Activated gamma-delta T cell treated with anti-CD3 and anti-CD28 coated beads, Interleukin-2, amount 50 U/mL, for 16 hours (primary cell): ENCODE results near the gene GUCY2C.
"Not testable (repeated sequence)": the region's sequence is repeated elsewhere in the genome, so short reads cannot be mapped to it uniquely, and the experiment has no call there.

Experiments
- DNase-seq: peaks from one replicate; pipeline ENCODE4 v3.0.0-alpha.2; 2020; ENCODE audit warnings: low read depth

Gene GUCY2C

DNA sequence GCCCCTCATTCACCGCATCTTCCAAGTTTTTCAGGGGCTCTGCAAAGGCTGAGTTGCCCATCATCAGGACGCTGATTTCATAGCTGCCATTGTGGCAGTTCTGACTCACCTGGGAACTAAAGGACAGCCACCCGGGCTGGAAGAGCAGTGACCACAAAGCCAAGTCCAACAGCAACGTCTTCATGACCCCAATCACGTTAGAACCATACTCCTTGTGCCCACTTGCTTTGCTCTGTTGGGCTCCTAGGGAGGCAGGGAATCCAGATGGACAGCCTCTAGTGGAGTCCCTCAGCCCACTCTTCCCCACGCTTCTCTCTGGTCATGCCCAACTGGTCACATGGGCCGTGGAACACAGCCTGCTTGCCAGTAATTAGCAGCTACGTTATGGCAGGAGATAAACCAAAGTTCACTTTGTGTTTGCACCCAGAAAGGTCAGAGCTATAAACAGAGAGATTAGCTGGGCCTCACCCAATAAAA is at the start of gene GUCY2C:
Gene GUCY2C (minus strand): TSS at position 335 of the 477 bp plus-strand sequence. CDS start 151 bp downstream, at position 184.
- DNase-seq, result no peak

DNA sequence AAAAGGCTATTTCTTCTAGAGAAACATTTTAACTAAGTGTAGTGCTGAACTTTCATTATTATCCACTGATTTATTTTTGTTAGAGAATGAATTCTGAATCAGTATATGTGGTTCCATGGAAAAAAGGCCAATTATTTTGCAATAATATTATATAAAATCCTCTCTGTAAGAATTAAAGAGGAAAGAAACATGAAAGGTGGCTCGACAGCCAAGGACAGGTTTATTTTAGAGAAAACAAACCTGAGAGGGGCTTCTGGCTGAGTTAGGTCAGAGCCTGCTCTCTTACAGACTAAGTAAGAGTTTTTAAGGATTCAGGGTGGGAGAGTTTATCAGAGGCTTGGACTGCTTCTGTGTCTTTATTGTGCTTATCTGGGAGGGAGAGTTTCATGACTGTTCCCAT is 46.7 kb upstream of the GUCY2C start:
- no peak for DNase-seq

DNA sequence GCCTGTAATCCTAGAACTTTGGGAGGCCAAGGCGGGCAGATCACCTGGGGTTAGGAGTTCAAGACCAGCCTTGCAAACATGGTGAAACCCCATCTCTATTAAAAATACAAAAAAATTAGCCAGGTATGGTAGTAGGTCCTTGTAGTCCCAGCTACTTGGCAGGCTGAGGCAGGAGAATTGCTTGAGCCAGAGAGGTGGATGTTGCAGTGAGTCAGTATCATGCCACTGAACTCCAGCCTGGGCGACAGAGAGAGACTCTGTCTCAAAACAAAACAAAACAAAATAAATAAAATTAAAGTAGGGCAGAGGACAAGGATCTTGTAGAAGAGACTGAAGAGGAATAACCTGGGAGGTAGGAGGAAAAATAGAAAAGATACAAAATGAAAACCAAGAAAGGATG is 45.5 kb upstream of the GUCY2C start:
- DNase-seq, result no peak

DNA sequence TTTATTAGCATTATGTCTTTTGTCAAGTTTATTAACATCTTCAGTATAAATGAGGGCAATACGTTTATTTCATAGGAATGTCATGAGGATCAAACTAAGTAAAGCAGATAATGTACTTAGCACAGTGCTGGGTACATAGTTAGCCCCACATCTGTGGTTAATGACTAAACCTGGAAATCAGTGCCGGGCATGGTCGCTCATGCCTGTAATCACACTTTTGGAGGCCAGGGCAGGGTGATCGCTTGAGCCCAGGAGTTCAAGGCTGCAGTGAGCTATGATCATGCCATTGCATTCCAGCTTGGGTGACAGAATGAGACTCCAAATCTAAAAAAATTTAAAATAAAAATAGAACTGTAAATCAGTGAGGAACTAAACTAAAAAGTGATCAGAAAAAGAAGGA is 44.8 kb upstream of the GUCY2C start:
- DNase-seq, result no peak

DNA sequence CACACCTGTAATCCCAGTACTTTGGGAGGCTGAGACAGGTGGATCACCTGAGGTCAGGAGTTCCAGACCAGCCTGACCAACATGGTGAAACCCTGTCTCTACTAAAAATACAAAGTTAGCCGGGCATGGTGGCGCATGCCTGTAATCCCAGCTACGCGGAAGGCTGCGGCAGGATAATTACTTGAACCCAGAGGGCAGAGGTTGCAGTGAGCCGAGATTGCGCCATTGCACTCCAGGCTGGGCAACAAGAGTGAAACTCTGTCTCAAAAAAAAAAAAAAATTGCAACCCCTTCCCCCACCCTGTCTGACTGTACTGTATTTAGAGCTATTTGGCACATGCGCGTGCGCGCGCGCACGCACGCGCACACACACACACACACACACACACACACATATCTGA is 40.0 kb upstream of the GUCY2C start:
- not testable (repeated sequence) for DNase-seq

DNA sequence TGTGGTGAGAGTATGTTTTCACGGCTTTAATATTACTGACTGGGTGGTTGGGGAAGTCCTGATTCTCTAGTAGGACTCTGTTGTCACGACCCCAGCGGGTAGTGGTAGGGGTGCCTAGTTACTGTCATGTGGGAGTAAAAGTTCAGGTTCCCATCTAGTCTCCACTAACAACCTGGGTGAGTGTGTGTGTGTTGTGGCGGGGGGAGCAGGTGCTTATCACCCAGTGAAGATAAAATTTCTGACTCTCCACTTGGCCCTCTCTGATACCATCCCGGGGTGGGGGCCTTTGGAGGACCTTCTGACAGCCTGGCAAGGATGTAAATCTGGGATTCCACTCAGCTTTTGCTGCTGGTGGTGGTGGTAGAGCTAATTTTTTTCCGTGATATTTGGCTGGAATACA is 35.4 kb upstream of the GUCY2C start:
- DNase-seq, result no peak

DNA sequence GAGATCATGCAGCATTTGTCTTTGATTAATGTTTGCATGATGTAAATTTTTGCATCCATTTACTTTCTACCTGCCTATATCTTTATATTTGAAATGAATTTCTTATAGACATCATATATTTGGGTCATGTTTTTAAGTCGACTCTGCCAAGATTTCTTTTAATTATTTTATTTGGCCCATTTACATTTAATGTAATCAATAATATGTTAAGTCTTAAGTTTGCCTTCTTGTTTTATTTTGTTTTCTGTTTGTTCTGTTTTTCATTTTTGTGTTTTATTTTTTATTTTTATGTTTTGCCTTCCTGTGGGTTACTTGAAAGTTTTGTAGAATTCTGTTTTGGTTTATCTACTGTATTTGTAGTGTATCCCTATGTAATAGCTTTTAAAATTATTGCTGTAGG is 33.2 kb upstream of the GUCY2C start:
- no peak for DNase-seq

DNA sequence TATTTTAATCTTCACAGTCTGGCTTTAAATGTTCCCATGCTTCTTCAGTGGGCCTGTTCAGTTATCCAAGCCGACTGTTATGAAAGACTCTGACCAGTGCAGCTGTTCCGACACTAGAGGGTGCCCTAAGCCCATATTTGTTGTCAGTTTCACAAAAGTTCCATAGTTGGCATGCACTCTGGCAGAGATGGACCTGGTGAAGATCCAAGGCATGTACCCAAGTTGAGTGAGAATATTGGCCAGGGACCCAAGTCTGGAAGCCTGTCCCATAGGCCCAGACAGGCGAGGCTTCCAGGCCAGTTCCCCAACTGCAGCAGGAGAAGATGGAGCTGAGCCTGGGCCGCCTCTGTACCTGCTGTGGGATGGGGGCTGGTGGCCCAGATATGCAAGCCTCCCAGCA is 27.4 kb upstream of the GUCY2C start:
- peak; percentile 22 for DNase-seq

DNA sequence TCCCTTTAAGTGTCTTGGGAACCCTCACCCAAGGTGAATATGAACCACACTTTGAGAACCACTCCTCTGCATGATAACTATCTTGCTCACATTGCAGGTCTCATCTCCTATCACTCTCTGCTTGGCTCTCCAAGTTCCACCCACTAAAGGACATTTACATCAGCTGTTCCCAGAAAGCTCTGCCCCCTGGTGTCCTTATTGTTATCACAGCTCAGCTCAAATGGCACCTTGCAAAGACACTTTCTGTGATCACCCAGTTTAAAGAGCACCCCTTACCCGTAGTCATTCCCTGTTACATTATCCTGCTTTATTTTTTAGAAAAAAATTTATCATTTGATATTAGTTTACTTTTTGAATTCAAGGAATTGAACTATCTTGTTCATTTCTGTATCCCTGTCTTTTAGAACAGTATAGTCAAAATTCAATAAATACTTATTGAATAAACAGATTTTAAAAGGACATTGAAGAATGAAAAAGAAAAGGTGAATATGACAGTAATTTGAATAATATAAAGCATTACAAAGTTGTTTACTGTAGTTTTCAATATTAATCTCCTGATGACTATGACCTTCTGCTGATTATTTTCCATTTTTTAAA is 20.5 kb upstream of the GUCY2C start:
- peak; percentile 22 for DNase-seq

DNA sequence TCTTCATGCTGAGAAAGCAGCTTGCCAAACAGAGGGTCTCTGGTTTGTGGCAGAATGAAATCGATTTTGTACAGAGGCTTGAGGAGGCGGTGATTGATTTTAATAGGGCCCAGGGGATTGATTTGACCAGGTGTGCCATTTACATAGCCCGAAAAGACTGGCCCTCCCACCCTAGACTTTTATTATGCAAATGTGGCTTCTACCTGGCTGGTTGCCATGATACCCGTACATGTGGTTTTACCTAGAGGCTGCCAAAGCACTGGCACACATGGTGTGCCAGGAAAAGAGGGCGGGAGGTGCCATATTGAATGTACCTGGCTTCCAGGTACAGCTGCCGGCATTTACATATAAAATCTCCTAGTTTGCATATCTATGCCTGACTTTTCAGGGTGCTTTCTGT is 18.0 kb upstream of the GUCY2C start:
- no peak for DNase-seq

DNA sequence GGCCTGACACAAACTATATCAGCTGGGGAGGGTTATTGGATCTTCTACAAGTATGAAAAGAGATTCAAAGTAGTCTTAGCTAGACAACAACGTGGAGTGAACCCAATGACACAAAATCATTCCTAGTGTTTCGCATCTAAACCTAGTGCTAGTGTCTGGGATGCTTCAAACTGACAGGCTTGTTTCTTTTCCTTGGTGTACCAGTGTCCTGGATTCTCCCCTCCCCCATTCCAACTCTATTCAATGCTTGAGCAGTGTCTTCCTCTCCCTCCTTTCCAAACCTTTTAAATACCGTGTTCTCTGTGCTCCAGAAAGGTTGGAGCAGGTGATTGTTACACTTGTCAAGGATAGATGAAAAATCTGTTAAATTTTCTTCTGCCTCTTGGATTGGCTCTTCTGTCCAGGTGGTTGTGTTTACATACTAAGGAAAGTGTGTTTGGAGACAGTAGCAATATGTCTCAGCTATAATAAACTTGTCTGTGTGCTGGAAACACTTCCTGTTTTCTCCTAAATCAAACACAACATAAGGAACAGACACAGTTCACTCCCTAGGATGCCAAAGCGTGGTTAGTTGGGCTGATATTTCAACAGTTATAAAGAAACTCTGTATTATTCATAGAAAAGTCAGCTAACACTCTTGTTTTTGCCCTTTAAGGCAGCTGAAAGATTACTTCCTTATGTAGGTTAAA is 14.4 kb upstream of the GUCY2C start:
- no peak for DNase-seq

DNA sequence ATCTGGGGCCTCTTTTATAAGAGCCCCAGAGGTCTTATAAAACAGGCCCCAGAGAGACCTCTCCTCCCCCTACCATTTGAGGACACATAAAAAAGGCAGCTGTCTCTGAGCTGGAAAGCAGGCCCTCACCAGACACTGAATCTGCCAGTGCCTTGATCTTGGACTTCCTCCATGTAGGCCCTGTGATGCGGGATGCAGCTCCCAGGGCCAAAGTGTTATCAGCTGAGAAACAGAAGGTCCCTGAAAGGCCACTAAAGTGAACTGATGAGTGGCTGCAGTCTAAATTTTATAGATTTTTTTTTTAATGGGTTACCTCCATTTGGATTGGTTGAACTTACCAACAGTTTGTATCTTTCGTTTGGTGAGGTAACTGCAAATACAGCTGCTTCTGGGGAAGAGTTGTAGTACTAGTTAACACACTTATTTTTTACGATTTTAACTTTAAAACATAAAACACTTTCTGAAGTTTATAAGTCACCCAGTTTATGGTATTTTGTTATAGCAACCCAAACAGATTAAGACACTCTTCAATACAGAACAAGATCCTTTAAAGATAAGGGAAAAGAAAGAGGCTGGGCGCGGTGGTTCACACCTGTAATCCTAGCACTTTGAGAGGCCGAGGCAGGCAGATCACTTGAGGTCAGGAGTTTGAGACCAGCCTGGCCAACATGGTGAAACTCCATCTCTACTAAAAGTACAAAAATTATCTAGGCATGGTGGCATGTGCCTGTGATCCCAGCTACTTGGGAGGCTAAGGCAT is 5.6 kb upstream of the GUCY2C start:
- DNase-seq, result no peak

DNA sequence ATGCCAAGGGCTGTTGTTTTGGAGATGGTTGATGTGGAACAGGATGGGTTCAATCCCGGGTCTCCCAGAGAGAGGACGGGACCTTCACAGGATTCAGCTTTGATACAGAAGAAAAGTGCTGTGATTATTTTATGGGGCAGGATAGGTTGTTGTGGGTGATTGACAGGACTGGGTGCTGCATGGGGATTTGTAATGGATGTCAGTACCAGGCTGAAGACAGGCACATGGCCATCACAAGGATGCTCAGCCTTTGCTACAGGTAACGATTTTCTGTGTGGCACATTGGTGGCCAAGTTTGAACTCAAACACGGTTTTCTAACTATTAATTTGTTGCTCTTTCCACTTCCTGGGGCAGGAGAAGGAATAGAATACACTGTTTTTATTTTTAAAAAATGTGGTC is 4.5 kb upstream of the GUCY2C start:
- no peak for DNase-seq

DNA sequence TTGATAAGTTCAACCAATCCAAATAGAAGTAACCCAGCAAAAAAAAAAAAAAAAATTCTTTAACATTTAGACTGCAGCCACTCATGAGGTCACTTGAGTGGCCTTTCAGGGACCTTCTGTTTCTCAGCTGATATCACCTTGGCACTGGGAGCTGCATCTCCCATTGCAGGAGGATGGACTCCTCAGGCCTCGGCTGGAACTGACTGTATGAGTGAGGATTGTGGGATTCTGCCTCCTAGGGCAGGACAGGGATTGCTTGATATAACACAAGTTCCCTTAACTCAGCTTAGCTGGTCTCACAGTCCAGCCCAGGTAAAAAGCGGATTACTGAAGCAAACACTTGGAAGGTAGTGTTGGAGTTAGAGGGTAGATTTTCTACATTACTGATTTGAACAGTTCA is 3.5 kb upstream of the GUCY2C start:
- no peak for DNase-seq

DNA sequence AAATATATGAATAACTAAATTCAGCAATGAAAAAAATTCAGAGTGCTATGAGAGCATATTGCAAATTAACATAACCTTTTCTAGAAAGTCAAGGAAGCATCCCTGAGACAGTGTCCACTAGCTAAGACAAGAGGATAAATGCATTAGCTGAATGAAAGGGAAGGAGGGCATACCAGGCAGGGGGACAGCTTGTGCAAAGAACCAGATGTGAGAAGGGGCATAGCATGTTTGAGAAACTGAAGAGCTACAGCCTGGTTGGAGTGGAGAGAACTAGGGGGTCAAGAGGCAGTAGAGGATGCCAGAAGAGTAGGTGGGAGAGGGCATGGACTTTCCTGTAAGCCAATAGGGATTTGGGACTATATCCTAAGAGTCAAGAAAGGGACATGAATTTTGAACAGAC is 2.2 kb upstream of the GUCY2C start:
- no peak for DNase-seq

DNA sequence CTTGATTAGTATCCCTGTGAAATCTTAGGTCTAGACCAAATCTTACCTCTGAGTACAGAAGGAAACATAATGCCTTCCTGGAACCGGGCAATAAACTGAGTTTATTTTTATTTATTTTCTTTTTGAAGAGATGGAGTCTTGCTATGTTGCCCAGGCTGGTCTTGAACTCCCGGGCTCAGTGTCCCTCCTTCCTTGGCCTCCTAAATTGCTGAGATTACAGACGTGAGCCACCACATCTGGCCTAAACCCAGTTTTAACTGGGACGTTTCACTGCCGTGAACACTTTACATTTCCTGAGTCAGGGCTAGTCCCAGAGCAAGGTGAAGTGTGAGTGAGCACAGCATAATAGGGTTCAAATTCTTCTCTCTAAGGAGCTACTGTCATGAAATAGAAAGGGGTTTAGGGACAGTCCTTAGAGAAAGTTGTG is 671 bp downstream of the GUCY2C start:
- no peak for DNase-seq

DNA sequence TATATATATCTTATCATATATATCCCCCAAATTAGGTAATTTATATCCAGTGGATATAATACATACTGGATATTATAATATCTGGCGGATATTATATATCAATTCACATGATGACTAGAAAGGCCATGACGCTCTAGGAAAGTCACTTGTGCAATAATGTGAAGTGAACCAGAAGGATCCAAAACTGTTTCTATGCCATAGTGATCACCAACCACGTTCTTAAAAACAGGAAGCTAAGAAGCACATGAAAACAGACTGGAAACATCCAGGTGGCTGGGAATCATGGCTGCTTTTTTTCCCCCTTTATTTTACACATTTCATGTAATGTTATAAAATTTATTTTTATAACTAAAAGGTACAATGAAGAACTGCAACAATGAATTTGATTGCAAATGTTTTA is 1.4 kb downstream of the GUCY2C start:
- DNase-seq, result no peak

DNA sequence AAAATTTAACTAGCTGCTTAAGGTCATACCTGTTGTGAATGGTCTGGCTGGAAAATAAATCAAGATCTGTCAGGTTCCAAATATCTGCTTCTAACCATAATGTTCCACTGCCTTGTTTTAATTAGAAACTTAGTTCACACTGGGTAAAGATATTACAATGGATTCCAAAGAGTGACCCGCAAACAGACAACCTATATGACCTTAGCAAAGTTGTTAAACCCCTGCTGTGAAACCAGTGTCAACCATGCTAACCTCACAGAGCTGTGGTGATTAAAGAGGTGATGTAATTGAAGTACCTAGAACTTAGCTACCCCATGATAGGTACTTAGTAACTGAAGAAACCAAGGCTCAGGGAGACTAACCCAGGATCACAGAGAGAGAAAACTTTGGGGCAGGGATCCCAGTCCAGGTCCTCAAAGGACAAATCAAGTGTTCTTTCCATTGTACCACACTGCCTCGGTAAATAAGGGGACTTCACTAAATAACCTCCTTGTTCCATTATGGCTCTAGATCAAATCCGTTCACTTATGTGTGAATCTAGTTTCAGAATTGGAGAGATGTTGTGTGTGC is 2.2 kb downstream of the GUCY2C start:
- DNase-seq, result no peak

DNA sequence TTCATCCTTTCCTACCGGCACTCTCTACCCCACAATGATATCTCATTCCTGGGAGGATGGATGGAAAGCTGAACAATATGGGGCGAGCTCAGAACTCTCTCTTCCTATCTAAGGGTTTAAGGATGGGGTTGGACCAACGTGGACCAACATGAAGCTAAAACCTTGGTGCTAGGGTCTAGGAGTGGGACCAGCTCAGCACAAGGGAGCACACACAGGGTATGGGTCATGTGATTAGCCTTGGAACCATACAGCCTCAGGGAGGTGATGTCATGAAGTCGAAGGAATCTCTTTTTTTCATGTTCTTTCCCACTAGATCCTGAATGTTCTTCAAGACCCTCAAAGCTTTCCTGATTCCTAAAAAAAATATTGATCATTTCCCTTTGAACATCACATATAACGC is 3.3 kb downstream of the GUCY2C start:
- no peak for DNase-seq

DNA sequence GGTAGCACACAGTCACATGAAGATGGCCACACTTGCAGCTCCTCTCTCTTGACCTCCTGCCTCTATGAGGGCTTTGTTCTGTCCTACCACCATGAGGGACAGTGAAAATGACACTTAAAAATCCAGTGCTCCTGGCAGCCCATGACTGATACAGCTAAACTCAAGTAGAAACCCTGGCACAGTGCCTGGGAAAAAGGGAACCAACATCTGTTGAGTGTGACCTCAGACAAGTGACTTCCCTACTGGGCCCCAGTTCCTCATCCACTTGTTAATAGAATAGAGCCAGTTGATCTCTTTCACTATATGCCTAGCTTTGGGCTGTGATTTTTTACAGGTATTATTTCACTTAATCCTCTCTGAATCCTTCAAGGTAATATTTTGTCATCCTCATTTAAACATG is 4.8 kb downstream of the GUCY2C start:
- DNase-seq, result no peak

DNA sequence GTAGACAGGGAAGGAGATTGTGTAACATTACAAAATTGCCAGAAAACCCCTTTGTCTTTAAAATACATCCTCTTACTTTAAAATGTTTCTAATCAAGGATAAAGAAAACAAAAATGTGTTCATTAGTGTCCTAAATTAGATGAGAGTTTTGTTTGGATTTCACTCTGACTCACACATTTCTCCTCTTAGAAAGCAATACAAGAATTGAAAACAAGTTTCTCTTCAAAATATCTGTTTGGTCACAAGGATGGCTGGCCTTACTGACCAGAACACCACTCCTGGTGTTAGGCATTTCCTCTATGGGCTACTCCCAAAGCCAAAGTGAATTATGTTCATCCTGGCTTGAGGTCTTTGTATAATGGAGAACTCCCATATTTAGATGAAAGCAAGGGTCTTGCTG is 6.4 kb downstream of the GUCY2C start:
- no peak for DNase-seq

DNA sequence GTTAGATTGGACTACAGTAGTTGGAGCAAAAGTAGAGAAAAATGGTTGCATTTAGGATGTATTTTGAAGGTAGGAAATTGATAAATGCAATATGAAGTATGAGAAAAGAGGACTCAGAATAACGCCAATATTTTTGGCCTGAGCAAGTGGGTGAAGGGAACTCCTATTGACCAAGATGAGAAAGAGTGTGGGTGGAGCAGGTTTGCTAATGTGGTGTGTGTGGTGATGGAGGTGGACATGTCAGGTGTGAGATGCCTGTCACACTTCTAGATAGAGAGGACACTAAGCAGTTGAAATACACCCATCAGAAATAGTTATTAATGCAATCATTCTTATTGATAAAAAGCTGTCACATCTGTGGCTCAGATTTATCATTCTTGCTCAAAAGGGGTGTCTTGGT is 7.3 kb downstream of the GUCY2C start:
- DNase-seq, result no peak

DNA sequence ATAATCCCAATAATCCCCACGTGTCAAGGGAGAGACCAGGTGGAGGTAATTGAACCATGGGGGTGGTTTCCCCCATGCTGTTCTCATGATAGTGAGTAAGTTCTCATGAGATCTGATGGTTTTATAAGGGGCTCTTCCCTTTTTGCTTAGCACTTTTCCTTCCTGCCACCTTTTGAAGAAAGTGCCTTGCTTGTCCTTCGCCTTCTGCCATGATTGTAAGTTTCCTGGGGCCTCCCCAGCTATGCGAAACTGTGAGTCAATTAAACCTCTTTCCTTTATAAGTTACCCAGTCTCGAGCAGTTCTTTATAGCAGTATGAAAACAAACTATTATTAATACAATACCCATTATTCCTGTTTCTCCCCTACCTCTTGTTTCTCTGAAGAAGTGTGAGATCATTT is 14.2 kb downstream of the GUCY2C start:
- not testable (repeated sequence) for DNase-seq
